GM19025 (cell line): ENCODE data around the gene LIPM.
"Not testable (repeated sequence)": the region's sequence is repeated elsewhere in the genome, so short reads cannot be mapped to it uniquely, and the experiment has no call there.

Experiments used
- ATAC-seq: cut with Tn5 transposase; IDR thresholded peaks from one replicate; pipeline ENCODE4 v1.9.1; 2021; ENCODE audit warnings: mild to moderate bottlenecking, low read depth, moderate library complexity; ENCODE audit not compliant: unreplicated experiment

Gene LIPM

DNA sequence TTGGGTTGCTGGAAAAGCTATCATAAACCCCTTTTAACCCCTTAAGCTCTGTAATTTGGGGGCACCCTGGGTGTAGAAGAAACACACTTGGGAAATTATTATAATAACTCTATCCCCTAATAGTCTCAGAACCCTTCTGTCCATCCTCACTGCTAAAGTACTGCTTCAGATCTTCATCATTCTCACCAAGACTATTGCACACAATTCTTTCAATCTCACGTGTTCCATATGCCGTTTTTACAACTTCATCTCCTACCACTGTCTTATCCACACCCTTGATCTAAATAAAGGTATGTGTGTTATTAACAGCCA lies 33.3 kb downstream of the LIPM start:
- no peak for ATAC-seq

DNA sequence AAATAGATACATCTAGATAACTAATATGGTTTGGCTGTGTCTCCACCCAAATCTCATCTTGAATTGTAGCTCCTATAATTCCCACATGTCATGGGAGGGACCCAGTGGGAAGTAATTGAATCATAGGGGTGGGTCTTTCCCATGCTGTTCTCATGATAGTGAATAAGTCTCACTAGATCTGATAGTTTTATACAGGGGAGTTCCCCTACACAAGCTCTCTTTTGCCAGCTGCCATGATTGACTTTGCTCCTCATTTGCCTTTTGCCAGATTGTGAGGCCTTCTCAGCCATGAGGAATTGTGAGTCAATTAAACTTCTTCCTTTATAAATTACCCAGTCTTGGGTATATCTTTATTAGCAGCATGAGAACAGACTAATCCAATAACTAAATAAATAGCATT lies 35.1 kb downstream of the LIPM start:
- ATAC-seq: not testable (repeated sequence)

DNA sequence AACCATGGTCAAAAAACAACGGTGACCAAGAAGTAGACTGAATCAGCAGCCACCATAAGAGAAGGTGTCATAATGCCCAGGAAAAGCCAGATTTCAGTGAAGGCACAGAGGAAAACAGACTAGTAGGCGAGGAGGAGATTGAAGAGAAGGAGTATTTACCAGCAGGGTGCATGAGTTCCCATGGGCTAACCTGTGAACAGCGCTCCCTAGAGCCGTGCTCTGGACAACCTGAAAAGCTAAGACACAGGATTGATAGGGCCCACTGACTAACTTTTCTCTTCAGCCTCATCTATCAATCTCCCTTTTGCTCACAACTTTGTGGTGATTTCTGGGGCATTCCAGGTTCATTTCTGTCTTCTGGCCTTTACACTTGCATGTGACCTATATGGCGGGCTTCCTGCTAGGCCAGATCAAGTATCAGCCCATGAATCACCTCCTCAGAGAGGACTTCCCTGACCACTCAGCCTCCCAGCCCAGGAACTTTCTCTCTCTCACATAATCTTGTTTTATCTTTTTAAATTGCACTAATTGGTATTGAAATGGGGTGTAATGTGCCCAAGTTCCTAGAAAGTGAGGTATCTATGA lies 36.3 kb downstream of the LIPM start:
- no peak for ATAC-seq

DNA sequence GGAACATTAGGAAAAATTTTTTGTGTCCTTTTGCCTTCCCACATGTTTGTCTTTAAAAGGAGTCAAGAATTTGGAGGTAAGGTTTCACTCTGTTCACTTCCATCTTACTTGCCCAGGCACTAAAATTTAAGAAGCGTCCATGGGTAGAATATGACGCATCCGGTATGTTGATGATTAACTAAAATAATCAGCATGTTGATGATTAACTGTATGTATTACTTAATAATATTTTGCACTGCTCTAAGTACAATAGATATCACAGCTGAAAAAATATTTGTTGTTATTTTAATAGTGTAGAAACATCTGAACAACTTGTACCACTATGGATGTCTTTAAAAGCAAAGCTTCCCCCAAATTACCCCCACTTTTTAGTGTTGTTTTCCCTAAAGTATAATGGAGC lies 37.6 kb downstream of the LIPM start:
- ATAC-seq: no peak

DNA sequence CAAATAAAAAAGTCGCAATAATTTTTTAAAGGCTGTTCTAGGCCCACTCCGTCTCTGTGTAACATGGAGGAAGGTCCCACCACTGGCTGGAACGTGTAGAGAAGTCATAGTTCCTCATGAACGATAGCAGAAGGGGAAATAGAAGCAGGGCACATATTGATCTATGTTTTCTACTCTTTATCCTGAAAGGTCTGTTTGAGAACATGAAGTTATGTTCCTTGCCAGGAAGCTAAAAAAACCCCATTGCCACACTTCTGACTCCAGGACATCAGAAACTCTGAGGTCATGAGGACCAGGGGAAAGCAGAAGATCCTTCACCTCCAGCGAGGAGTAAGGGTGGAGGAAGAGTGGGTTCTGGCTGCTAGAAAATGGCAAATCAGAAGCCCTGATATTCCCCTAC lies 38.4 kb downstream of the LIPM start:
- no peak for ATAC-seq

DNA sequence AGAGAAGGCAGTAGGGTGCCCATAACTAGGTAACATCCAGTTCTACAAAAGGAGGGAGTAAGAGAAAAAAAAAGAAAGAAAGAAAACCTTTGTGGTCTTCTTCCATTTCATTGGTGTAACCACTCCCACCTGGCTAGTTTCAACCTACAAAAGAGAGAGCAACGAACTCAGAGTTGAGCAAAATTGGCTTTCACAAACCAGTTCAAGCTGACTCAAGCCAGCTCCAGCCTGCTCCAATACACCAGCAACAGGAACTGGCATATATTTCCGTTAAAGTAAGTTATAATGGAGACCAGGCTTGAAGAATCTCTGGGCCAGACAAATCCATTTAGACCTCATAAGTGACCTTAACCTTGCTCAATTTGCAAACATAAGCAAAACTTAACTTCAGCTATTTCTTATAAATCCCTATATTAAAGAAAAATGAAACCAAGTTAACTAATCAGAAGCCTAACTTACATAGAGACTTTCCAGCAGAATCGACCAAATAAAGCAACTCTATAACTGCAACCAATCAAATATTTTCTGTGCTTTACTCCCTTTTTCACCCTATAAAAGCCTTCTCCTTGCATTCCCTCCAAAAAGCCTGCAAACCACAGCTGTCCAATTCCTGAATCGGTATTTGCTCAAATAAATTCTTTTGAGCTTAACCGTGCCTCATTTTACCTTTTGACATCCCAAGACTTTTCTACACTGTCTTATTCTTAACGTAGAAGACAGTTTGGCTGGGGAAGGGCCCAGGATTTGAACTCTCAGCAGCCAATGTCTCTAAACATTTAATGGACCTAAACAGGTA lies 39.0 kb downstream of the LIPM start:
- no peak for ATAC-seq

DNA sequence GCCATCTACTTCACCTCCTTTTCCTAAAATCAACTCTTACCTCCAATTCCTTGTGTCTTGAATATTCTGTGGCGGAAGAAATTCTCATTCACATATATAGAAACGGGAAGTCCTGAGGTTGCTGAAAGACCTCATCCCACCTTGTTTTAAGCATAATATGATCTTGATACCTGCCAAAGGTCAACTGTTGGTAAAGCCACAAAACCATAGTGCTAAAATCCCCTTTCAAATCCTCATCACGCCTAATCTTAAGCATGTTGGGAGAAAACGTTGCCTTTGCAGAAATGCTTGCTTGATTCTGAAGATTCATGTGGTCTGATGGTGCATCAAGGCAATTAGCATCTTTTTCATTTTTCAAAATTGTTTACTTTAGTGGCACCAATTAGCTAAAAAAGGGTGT lies 40.6 kb downstream of the LIPM start:
- ATAC-seq: no peak

DNA sequence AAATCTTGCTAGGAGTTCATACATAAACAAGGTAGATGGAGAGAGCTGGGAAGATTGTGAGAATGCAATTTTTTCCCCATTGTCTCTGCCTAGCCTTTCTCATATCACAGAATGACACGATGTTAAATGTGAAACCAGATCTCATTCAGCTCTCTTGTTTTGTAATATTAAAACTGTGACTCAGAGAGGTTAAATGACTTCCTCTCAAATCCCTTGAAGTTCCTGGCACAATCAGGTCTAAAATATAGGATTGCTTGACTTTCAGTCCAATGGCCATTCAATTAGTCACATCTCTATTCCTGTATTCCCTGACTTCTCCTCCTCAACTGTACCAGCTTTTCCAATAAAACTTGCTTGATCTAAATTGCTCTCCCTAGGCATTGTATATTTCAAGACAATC lies 46.0 kb downstream of the LIPM start:
- ATAC-seq: no peak

DNA sequence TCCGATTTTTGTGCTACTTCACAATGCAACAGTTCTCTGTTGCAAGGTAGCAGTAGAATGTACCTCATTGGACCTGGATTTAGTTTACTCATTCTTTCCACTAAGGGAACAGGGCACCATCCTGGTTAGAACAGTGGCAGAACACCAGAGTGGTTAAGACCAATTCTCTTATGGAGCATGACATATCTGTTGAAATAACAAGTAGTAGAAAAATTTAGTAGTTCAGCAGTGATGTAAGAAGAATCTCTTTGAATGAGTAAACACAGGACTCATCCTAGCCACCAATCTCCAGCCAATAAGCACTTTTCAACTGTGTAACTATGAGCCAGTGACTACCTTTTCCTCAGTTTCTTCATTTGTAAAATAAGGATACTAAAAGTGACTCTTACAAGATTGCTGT lies 46.7 kb downstream of the LIPM start:
- no peak for ATAC-seq

DNA sequence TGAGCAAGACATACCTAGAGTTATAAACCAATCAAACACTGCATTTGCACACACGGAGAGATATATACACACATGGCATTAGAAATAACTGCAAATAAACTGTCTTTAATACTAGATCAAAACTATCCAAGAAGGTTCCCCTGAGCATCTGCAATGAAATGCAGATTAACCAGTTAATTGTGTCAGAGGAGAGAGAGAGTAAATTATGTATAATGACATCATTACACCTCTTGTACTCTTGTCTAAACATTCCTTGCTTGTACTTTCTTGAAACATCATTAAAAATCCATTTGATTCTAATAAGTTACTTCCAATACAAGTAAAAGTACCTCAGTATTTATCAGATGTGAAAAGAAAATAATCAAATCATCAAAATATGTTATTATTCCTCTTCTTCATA lies 48.2 kb downstream of the LIPM start:
- ATAC-seq: no peak

DNA sequence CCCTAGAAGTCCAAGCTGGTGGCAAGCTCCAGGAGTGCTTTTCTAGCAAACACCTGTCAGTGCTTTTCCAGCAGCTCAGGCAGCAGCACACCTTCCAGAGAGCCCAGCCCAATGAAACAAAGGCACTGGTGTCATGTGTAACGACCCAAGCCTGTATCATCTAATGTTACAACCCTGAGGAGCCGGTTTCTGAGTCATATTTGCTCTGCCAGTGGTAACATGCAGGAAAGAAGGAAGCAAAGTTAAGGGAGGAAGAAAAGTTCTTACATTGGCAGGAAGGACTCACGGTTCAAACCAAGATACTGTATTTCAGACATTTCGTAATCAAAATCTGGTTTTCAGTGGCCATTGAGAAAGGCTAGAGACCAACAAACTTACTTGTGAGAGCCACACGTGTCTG lies 49.2 kb downstream of the LIPM start, which contains the start of gene ANKRD22:
ANKRD22 (minus strand) TSS at position 139 of the 400 bp plus-strand sequence. CDS start 237 bp downstream, outside the sequence.
- ATAC-seq: no peak

DNA sequence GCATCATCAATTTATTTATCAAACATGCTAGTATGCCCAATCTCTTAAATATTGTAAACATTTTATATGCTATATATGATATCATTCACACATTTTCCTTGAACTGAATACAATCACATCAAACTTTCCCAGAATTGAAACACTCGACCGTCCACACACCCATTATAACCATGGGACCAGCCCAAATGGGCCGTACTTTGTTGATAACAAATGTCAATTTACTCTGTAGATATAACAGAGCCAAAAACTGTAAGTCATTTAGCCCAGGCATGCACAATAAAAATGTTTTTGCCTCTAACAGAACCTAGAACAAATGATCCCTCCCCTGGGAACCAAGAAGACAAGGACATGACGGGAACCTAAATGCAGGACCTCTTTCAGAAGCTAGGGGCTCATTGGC lies 49.8 kb downstream of the LIPM start:
- no peak for ATAC-seq

DNA sequence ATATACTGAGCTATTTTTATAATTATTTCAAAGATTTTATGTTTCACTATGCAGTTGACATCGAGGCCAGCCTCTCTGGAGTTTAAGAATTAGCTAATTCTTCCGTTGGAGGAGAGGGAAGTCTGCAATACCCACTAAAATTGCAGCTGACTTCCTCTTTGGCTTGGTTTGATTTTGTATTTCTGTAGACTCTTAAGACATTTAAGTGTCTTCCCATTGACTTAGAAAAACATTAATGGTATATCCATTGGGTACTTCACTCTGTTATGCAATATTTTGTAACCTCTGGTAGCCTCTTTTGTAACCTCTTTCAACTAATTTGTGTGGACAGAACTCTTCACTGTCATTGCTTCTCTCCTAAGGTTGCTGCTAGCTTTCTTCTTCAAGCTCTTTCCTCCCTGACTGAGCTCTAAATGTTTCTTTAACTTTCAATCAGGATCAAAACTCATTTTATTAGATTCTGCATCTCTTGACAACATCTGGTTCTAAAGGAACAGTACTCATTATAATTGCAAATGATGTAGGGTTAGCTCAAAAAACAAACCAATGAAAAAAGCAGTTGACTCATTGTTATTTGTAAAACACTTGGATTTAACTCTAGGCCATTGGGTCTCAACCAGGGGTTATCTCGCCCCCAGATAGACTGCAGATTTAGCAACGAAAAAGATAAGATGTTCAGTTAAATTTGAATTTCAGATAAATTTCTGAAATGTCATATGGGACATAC lies 50.8 kb downstream of the LIPM start:
- no peak for ATAC-seq

DNA sequence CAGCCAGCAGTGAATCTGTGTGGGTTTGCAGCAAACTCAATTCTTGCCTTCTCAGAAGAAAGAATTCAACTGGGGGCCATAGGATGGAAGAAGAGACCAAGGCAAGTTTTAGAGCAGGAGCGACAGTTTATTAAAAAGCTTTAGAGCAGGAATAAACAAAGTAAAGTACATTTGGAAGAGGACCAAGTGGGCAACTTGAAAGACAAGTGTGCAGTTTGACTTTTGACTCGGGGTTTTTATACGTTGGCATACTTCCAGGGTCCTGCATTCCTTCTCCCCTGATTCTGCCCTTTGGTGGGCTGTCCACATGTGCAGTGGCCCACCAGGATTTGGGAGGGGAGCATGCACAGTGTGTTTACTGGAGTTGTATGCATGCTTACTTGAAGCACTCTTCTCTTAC lies 52.2 kb downstream of the LIPM start:
- ATAC-seq: no peak

DNA sequence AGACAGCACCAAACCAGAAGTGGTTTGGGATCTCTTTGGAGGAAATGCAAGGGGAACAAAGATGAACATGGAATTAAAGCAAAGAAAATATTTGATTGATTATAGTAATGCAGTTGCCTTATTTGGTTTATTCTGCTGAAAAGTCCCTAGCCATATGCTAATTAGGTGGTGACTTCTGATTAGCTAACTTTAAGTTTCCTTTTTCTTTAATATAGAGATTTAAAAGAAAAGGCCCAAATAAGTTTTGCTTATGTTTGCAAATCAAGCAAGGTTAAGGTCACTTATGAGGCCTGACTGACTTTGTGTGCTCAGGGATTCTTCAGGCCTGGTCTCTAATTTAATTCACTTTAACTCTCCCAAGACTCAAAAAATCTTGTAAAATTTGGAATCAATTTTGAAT lies 55.3 kb downstream of the LIPM start:
- ATAC-seq: no peak

DNA sequence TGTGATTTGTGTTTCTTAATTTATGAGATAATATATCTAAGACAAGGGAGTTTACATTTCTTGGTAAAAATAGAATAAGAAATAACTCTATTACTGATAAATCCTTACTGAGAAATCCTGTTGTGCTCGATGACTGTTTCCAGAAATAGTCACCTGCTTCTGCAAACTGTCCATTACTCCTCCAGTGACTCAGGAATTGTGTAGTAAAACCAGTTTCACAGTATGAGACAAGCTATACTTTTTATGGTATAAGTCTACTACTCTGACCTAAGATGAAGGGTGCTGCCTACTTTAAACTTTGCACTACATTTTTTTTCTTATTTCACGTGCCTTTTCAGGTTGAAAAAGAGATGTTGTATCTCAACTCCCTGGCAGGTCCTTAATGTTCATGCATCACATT lies 56.0 kb downstream of the LIPM start:
- no peak for ATAC-seq

DNA sequence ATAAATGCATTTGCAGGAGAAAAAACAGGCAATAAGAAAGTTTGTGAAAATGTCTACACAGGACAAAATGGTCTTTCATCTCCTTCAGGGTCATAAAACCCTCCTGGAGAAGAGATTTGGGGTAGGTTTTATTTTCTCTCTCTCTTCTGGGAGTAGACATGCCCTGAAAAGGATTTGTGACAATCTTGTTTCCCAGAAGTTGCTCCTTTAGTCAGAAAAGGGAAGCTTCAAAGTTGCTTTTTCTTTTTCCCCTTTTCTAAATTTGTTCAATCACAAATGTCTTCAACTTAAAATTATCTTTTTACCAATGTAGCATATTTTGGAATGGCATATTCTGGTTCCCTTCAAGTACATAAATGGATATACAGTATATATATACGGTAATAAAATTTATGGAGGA lies 58.5 kb downstream of the LIPM start:
- no peak for ATAC-seq

DNA sequence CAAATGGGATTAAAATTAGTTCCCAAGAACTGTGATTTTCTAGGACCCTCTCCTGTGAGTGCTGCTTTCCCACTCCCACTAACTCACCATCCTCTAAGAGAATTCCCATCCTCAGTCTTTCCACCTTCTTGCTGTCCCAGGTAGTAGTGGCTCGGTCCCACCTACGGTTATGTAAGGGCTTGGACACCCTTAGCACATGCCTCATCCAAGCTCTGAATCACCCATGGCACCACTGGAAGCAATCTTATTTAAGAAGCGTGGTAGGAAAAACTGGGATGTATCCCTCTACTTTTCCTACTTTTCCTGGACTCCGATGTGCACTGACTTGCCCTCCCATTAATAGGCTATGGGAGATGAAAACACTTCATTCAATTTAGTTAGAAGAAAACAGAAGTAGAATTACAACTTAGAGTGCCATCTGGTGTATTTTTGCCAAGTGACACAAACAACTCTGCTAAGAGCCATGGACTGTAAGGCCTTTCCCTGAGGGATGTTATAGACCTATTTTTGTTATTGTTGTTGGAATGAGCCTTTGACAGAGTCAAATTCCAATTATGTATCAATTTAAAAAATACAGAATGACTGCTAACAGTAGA lies 62.8 kb downstream of the LIPM start:
- ATAC-seq: no peak

DNA sequence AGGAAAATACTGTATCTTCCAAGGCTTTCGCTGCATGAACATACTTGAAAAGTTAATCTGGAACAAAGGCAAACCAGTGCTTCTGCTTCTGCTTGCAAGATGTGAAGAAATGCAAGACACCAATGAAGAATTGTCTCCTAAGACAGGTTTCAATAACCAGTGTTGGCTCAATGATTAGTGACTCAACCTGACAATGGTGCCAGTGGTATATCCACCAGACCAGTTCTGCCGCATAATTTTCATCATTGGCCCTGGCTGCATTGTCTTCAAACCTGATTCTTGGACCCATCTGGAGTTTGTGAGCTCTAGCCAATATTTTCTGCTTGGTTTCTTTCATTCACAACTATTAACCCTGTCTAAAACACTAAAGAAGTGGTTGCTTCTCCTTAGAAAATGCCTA lies 63.9 kb downstream of the LIPM start:
- ATAC-seq: no peak

DNA sequence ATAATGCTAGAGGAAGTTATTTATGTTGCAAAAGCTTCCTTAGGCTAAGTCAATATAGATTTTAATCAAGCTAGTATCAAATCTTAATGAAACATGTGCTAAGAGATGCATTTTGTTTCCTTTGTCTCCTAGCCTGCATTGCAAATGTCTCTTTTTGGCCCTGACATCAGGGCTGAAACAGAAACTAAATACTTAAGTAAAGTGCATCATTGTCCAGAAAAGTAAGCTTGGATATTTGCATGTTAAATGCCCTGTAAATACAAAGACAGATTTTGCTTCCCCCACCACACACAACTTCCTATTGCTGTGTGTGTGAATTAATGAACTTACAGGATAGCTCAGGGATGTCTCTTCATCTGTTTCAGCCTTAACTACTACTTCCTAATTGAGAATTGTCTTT lies 67.6 kb downstream of the LIPM start:
- no peak for ATAC-seq
